ENCODE measurements around the gene YOD1.

GRCh38 chr1:207070811-207071210 is 19.8 kb upstream of the YOD1 start:
- no peak for TF ChIP-seq POLR2A (IDR thresholded peaks at IDR 0.05; ENCODE audit: low read depth, low read length)
- no peak for TF ChIP-seq CTCF (IDR thresholded peaks at IDR 0.05; ENCODE audit: extremely low read depth in 1 of 2, insufficient read depth in 1 of 2, low read depth in 1 of 2, low read length in 2 of 2)
- TF ChIP-seq, protein P1, sequence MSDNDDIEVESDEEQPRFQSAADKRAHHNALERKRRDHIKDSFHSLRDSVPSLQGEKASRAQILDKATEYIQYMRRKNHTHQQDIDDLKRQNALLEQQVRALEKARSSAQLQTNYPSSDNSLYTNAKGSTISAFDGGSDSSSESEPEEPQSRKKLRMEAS (IDR thresholded peaks at IDR 0.05; ENCODE audit: insufficient read depth, insufficient read length): no peak
- TF ChIP-seq EZH2 (IDR thresholded peaks at IDR 0.05; ENCODE audit: borderline replicate concordance, low read depth, low read length, severe bottlenecking): no peak
- TF ChIP-seq GATA2 (IDR thresholded peaks at IDR 0.05; ENCODE audit: insufficient read depth, insufficient read length, low read depth, low read length): no peak
- no peak for TF ChIP-seq POLR2AphosphoS5 (IDR thresholded peaks at IDR 0.05; ENCODE audit: insufficient read depth, low read depth, low read length)
